Measurements from ENCODE around the gene UBE3D.

Gene UBE3D, protein sequence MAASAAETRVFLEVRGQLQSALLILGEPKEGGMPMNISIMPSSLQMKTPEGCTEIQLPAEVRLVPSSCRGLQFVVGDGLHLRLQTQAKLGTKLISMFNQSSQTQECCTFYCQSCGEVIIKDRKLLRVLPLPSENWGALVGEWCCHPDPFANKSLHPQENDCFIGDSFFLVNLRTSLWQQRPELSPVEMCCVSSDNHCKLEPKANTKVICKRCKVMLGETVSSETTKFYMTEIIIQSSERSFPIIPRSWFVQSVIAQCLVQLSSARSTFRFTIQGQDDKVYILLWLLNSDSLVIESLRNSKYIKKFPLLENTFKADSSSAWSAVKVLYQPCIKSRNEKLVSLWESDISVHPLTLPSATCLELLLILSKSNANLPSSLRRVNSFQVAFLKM

DNA sequence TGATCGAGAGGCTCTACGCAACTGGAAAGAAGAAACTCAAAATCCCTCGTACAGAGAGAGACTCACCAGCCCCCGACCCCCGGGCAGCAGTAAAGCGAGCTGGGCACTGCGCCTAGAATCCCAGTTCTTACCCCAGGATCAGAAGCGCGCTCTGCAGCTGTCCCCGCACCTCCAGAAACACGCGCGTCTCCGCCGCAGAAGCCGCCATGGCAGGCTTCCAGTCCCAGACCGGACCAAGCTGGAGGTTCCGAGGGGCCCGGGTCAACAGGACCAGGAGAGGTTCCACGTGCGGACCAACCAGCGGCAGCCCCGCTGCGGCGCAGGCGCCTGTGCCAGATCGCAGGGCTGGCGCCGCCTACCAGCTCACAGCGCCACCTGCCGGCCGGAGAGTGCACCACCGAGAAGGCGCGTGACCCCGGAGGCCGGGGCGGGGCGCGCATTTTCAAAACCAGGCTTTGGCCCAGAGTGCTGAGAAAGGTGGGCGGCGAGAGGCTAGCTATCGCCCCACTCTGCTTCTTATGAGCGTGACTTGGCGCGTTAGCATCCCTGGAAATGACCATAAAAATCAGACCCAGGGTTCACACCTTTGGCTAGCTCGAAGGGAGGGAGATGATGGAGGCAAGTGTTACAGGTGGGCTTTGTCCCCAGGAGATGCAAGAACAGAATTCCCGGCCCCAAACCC lies at the start of gene UBE3D:
Gene UBE3D (minus strand): TSS at position 331 of the 682 bp plus-strand sequence. CDS start 123 bp downstream, at position 208.
- peak; percentile 96 for DNase-seq

DNA sequence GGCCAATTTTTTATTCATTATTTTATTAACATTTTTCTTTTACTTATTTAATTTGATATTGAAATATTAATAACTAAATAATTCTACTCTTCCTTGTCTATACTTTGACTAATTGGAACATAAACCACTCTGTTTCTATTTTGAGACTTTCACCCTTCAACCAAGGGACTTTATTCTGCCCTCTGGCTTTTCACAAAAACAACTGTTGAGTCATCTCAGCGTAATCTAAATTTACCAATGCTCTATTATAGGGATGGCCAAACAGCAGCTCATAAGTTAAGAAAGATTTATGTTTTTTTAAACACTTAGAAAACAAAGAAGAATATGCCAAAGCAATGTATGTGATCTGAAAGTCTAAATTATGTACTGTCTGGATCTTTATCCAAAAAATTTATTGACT lies 48.5 kb upstream of the UBE3D start:
- DNase-seq: no peak

DNA sequence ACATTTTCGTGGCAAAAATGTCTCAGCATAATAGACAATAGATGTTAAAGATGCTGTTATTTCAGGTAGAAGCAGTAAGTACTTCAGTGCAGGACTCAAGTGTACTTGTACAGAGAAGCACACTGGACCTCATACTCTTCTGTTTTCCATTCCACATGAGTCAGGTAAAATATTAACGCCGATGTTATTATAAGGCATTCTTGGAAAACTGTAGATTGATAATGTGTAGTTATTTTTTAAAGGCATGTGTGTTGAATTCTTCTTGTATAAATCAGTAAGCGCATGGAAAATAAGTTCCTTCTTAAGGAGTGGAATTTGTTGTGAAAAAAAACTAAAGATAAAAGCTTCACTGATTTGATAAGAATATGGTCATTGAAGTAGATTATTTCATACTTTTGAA lies 47.6 kb upstream of the UBE3D start:
- no peak for DNase-seq

DNA sequence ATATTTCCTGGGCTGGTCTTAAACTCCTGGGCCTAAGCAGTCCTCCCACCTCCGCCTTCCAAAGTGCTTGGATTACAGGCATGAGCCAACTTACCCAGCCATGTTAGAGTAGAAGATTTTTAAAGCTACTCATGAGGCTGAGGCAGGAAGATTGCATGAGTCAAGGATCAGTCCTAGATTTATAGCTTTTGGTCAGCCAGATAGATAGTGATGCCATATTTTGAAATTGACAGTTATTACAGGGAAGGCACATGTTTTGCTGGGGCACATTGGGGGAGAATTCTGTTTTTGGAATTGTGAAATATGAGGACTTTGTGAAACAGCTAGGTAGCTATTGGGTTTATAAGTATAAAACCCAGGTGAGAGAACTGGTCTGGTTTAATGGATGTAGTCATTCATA lies 42.7 kb upstream of the UBE3D start:
- no peak for DNase-seq

DNA sequence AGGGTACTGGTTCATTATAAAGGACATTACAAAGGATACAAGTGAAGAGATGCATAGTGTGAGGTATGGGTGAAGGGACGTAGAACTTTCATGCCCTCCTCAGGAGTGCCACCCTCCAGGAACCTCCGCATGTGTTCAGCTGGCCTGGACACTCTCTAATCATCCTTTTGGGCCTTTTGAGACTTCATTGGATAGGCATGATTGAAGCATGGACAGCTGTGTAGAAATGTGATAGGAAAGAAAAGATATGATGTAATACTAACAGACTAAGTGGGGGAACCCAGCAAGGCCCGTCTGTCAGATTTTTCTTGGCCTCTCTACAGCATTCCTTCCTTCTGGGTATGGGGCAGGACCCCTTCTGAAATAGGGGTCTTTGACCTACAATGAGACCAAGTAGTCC lies 32.9 kb upstream of the UBE3D start:
- no peak for DNase-seq

DNA sequence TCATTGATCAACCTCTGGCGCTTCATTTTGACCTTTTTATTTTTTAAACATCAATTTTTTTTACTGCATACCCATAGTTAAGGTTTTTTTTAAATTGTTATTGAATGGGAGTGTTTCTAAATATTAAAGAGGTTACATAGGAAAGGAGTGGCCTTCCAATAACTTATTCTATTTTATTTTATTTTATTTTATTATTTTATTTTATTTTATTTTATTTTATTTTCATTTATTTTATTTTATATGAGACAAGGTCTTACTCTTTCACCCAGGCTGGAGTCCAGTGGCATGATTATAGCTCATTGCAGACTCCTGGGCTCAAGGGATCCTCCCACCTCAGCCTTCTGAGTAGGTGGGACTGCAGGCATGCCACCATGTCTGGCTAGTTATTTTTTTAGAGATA lies 32.0 kb upstream of the UBE3D start:
- no peak for DNase-seq

DNA sequence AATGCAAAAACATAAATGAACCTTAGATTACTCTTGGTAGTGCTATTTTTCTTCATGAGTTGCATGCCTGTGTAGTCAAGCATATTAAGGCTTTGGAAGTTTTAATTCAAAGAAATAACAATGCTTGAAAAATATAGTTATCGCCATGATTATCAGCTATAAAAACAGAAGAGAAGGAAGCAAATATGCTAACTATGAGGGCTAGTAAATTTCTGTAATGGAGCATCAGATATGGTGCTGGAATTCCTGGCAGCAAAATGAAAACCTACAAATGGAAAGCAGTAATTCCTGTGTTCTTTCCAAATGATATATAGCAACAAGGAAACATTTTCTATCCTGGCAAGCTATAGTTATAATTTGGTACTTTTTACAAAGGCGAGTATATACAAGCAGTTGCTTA lies 31.6 kb upstream of the UBE3D start:
- DNase-seq: no peak

DNA sequence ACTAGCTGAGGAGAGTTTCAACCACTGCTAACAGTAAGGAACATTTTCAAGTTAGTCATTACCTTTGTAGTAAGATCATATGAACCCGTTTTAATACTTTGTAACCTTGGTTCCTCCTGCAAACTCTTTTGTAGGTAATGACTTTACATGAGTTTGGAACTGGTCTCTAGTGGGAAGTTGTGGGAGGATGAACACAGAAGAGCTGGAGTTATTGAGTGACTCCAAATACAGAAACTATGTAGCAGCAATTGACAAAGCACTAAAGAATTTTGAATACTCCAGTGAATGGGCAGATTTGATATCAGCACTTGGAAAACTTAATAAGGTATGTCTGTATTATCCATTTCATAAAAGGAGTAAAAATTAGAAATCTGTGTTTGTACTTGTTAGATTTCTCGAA lies 31.1 kb upstream of the UBE3D start:
- no peak for DNase-seq

DNA sequence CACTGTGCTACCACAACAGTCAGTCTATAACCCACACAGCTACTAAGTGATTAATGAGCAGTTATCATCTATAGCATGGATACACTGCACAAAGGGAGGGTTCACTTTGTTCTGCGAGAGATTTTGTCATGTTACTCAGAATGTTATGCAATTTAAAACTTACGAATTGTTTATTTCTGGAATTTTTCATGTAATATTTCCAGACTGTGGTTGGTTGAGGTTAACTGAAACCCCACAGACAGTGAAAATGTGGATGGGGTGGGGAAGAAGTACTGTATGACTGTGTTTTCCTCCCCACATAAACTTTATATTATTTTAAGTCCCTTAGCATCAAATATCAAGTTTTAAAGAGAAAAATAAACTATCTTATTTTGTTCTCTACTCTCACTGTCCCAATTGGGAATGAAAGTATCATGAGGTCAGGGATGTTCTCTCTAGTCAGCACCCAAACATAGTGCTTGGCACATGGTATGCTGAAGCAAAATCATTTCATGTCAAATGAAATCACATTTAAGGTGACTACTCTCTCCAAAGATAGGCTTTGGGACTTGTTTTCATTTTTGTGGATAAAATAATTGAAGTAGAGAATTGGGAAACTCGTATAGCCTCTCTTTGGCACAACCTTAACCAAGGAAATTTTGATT lies 27.2 kb upstream of the UBE3D start:
- peak; percentile 57 for DNase-seq

DNA sequence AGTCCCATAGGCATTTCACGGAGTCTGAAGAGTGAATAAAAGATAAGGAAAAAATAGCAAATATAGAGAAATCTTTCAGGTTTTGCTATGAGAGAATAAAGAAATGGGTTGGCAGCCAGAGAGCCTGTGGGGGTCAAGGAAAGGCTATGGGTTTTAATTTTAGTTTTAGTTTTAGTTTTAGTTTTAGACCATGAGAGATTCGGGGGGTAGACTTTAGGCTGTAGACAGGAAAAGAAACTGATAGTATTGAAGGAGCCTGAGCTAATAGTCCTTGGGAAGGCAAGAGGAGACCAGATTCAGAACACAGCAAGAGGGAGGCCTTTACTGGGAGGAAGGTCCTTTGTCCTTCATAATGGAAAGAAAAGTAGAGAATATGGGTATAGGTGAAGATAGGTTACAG lies 21.1 kb upstream of the UBE3D start:
- DNase-seq: peak; percentile 76

DNA sequence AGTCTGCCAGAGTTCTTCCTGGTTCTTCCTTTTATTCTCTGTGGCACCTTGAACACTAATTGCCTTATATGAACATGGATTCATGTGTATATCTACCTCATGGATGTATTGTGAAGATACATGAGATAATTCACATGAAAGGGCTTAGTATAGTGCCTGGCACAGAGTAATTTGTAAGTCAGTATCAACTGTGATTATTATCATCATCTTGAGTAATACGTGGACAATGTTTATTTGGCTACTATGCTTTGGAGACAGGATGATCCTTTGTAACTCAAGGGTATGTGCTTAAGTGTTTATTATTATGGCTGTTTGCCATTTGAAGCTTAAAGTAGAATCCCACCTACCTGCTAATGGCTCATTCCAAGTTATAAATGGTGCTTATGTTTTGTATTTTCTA lies 17.8 kb upstream of the UBE3D start:
- no peak for DNase-seq

DNA sequence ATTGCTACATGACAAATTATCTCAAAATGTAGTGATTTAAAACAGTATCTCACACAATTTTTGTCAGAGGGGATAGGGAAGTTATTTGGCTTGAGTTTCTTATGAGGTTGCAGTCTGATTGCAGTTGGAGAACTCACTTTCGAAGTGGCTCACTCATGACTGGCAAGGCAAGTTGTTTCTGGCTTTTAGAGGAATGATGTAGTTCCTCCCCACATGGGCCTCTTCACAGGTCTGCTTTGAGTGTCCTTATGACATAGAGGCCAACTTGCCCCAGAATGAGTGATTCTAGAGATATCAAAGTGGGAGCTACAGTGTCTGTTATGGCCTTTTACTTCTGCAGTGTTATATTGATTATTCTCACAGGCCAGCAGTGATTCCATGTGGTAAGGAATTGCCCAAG lies 8.0 kb upstream of the UBE3D start:
- DNase-seq: peak; percentile 62

DNA sequence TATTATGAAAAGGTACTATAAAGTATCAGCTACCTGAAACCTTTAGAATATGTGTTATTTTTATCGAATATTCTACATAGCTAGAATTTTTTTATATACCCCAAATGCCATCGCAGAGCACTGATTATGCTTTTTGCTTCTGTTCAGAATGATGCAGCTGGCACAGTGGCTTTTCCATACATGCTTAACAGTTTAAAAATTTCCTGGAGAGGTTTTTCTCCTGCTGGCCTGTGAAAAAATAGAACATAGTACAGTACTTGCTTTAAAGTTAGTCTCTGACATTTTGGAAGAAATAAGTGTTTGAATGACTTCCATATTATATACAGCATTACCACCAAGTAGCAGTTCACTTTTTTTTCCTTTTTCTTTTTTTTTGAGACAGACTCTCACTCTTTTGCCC lies 7.1 kb upstream of the UBE3D start:
- no peak for DNase-seq

DNA sequence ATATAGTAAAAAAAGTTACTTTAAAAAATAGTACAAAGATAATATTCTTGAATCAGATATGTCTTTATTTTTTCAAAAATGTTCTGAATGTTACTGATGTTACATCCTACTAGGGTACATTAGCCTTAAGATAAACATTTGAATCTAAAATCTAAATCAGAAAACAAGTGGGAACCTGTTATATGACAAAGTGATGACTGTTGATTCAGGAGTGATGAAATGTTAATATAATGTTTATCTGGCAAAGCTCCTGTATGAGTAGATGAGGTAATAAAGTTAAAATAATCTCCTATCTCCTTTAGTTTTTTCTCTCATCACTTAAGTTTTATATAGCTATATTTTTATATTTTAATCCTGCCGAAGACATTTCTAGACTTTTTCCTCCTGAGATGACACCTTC lies 6.1 kb upstream of the UBE3D start:
- no peak for DNase-seq

DNA sequence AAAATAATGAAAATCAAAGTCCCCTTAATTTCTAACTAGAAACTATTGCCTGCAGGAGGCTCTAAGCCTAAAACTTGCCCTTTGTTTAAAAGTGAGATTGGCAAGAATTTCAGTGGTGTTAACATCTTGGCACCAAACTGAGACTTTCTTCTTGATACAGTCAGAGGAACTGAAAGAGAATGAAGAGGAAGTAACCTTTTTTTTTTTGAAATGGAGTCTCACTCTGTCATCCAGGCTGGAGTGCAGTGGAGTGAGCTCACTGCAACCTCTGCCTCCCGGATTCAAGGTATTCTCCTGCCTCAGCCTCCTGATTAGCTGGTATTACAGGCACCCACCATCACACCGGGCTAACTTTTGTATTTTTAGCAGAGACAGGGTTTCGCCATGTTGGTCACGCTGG lies 5.4 kb upstream of the UBE3D start:
- DNase-seq: peak; percentile 72

DNA sequence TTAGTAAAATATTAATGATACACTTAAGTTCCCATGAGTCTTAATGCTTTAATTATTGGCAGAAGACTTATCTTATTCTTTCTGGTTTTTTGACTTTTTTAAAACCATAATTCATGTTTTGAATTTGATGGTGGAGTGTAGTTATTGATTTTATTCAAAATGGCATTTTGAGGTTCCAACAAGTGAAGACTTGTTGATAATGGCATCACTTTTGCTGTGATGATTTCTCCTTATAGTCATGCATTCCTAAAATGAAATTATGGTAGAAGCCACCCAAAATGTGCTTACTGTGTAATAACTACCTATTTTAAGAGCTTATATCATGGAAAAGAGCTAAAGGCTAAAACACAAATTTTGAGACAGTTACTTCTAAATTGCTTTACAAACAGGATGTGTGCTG lies 4.0 kb upstream of the UBE3D start:
- DNase-seq: no peak

DNA sequence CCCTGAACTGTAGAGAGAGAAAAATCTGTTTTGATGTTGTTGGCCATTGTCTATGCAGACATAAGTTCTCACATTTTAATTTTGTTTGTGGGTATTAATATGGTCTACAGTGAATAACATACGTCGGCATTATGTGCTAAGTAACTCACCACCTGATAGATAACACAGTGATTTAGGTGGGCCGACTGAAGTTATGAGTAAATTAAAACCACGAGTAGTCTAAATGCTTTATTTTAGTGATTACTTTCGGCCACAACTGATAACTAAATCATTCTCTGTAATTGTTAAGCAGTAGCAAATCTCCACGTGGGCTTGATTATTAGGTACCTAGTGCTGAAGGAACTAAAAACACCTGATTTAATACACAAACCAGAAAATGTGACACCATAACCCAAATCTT lies 3.0 kb upstream of the UBE3D start:
- no peak for DNase-seq

DNA sequence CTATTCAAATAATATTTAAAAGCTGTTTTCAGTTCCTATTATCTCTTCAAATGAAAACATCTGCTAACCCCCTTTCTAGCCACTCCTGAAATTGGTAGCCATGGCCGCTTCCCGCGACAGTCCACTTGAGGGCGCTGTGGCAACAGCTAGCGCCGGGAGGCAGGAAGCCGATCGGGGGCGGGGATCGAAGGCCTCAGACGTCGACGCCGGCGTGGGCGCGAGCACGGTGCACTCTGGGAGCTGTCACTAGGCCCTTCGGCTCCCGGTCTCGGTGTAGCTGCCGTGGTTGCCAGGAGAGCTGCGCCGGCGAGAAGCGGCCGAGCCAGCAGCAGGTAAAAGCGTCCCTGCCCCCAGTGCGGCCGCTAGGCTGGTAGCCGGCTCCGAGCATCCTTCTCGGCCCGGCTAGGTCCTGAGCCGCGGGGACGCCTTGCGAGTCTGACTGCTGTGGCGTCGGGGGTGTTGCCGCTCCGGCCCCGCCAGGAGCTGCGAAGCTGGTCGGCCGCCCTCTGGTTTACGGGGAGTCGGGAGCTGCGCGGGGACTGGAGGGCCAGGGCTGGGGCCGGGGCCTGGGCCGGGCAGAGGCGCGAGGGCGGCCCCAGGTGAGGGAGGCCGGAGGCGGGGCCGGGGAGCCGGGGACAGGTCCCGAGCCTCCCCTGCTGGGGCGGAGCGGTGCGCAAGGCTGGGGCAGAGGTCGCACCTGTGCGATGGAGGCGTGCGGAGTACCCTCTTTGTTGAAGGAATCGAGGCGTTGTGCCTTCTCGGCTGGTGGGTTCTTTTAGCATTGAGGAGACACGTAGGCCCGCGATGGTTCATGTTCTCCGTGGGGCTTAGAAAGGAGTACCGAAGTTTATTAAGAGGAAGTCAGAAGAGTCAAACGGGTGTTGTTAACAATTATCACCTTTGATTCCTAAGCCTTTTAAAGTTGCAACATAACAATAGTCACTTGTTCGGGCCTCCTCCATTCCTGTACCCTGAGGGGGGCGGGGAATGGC lies 2.1 kb upstream of the UBE3D start, which contains the start of gene DOP1A:
Gene DOP1A (plus strand): TSS at position 224 of the 992 bp plus-strand sequence. CDS start 29,307 bp downstream, outside the sequence.
- peak; percentile 99 for DNase-seq

DNA sequence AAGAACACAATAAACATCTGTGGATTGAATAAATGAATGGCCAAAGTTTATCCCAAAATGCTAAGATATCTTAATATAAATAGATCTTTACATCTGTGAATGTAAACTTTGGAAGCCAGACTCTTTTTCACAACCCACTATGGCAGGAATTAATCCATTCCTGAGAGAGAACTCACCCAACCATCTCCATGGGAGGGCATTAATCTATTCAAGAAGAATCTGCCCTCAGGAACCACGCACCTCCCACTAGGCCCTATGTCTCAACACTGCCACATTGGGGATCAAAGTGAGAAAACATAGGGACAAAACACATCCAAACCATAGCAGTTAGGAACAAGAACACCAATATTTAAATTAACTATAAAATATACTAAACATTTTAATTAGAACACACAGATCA lies 3.4 kb downstream of the UBE3D start:
- no peak for DNase-seq

DNA sequence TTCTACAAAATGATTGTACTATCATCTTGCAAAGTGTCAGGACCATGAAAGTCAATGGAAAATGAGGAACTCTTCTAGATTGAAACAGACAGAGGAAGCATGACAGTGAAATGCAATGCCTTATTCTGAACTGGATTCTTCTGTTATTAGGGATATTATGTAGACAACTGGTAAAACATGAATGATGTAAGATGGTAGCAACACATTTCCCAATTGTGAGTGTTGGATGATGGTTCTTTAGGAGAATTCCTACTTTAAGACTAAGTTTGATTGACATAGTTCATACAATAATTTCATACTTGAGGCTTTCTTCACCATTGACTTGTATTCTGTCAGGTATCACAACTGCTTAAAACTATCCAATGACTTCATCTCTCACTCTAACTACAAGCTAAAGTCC lies 4.5 kb downstream of the UBE3D start:
- DNase-seq: peak; percentile 12

DNA sequence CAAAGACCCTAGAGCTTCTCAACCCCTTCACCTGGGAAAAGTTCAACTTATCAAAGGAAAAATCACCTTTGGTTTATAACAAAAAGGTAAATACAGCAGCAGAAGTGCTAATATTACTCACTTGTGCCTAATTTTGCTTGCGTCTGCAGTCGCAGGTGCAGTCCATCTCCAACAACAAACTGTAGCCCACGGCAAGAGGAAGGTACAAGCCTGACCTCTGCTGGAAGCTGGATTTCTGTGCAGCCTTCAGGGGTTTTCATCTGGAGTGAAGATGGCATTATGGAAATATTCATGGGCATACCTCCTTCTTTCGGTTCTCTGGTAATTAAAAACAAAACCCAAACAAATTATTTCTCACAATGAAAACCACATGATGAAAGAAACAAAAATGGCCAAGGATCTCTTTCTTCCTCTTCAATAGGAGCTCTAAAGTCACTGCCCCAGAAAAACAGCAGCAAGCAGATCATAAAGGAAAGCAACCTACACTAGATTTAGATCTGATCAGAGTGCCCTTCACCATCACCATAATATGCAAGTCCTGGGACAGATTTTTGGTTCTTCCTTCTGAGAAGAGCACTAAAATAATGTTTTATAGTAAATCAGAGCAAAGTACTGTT lies 7.8 kb downstream of the UBE3D start:
- peak; percentile 23 for DNase-seq

DNA sequence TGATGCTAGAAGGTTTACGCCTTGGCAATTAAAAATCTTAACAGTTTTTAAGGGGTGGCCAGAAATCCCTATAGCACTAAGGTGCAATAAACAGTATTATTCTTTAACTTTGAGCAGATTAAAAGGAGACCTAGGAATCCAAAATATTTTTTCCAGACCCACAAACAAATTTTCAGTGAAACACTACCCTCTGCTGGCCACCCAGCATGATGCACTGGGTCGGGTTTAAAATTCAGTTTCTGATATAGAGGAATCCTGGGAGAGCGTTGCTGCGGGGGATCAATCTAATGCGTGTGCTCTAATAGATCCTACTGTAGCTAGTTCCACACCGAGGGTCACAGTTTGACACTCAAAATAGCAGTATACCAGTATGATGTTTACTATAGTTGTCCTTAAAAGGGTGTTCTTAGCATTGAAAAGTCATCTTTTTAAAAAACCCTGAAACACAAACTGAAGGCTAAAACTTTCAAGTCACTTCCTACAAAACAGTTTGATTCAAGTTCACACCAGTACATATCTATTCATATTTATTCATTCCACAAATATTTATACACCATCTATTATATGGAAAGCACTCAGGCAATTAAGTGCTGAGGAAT lies 10.2 kb downstream of the UBE3D start:
- DNase-seq: peak; percentile 56

Measured in suppressor macrophage treated with lipopolysaccharide for 4 hours (primary cell).